Measurements from ENCODE around the gene ZNF74. TPM values are rescaled to one million over a fixed set of nuclear protein-coding genes. Genes with fewer than 3 reads are reported as not detected.
"Not testable (repeated sequence)": the region's sequence is repeated elsewhere in the genome, so short reads cannot be mapped to it uniquely, and the experiment has no call there.

ZNF74 gene
- total RNA-seq, 4 donors from 2014 or later, result 9.8 to 15.0 (median 12.0) TPM

DNA sequence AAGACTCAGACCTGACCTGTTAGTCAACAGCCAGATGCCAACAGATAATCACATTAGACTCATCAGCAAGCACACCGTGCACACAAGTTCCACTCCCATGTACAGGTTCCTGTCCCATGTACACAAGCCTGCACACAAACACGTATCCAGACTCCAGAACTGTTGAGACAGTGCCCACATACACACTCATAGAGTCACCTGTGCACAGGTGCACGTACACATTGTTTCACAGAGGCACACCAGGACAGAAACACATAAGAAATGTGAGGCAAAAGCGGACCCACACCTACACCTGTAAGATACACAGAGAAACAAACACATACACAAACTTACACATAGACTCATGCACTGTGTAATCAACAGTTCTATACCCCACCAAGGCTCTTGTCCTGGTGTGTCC, 2.7 kb upstream of the ZNF74 start:
- 92 to 94% methylated on average over 4 of the region's 4 CpGs for WGBS, 2 donors
- Histone ChIP-seq H3K4me1 (peaks cover 11 to 24% of the 10 kb centered on the region in 2 donors), H3K9me3 (no peaks in the 10 kb centered on the region), H3K36me3 (no peaks in the 10 kb centered on the region), H3K4me3 (replicated peaks in 1 of 3) (no peak overlapping the region), H3K27ac (no peak overlapping the region), H3K27me3 (no peaks in the 10 kb centered on the region)
- TF ChIP-seq, protein P1, sequence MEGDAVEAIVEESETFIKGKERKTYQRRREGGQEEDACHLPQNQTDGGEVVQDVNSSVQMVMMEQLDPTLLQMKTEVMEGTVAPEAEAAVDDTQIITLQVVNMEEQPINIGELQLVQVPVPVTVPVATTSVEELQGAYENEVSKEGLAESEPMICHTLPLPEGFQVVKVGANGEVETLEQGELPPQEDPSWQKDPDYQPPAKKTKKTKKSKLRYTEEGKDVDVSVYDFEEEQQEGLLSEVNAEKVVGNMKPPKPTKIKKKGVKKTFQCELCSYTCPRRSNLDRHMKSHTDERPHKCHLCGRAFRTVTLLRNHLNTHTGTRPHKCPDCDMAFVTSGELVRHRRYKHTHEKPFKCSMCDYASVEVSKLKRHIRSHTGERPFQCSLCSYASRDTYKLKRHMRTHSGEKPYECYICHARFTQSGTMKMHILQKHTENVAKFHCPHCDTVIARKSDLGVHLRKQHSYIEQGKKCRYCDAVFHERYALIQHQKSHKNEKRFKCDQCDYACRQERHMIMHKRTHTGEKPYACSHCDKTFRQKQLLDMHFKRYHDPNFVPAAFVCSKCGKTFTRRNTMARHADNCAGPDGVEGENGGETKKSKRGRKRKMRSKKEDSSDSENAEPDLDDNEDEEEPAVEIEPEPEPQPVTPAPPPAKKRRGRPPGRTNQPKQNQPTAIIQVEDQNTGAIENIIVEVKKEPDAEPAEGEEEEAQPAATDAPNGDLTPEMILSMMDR (IDR thresholded peaks at IDR 0.05), result no peak
- TF ChIP-seq POLR2A (IDR thresholded peaks at IDR 0.05), result no peak
- intact Hi-C loops (cut with DNase I), result no loop called here
- DNase-seq, result no peak

DNA sequence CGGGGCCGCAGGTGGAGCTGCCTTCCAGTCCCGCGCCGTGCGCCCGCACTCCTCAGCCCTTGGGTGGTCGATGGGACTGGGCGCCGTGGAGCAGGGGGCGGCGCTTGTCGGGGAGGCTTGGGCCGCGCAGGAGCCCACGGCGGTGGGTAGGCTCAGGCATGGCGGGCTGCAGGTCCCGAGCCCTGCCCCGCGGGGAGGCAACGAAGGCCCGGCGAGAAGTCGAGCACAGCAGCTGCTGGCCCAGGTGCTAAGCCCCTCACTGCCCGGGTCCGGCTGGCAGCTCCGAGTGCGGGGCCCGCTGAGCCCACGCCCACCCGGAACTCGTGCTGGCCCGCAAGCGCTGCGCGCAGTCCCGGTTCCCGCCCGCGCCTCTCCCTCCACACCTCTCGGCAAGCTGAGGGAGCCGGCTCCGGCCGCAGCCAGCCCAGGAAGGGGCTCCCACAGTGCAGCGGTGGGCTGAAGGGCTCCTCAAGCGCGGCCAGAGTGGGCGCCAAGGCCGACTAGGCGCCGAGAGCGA, 1.5 kb upstream of the ZNF74 start:
- H3K36me3 ChIP-seq; DNase-seq; H3K27me3 ChIP-seq; H3K4me3 ChIP-seq (replicated peaks in 1 of 3); H3K27ac ChIP-seq; H3K9me3 ChIP-seq; intact Hi-C loops (cut with DNase I): not testable (repeated sequence)
- peaks cover 11 to 24% of the 10 kb centered on the region in 2 donors for H3K4me1 ChIP-seq
- WGBS, 2 donors, result 96 to 97% methylated on average over 25 to 52 of the region's 53 CpGs

DNA sequence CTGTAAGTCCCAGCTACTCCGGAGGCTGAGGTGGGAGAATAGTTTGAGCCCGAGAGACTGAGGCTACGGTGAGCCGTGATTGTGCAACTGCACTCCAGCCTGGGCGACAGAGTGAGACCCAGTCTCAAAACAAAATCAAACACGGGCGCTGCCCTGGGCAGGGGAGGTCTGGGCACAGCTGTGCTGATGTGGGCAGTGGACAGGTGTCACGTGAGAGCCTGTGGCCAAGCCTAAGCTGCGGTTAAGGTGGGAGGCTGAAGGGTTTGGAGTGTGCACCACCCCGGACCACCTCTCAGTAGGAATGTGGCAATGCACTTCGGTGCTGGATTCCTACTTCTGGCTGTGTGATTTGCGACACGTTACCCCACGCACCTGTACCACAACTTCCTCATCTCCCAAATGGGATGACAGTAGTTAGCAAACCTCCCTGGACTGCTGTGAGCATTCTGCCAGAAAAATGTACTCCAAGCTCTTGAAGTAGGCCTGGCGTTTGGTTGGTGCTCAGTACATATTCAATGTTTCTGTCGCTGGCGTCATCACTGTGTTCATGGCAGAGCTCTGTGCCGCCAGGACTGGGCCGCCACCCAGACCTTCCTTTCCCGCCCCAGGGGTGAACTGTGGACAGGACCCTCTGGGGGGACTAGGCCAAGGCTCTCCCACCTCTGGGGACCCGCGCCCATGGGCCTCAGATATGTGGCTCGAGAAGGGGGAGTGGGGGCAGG, 807 bp upstream of the ZNF74 start:
- H3K36me3 ChIP-seq, result no peaks in the 10 kb centered on the region
- intact Hi-C loops (cut with DNase I), result no loop called here
- no peaks in the 10 kb centered on the region for H3K27me3 ChIP-seq
- H3K4me1 ChIP-seq, result peaks cover 11 to 24% of the 10 kb centered on the region in 2 donors
- H3K27ac ChIP-seq, result peak overlapping the region; percentile 39 to 74 (median 44)
- no peaks in the 10 kb centered on the region for H3K9me3 ChIP-seq
- DNase-seq, result no peak
- peak overlapping the region in 2 of 3 donors; percentile 51 to 57 for H3K4me3 ChIP-seq (replicated peaks in 1 of 3)
- TF ChIP-seq, protein P1 (IDR thresholded peaks at IDR 0.05), result no peak
- no peak for TF ChIP-seq POLR2A (IDR thresholded peaks at IDR 0.05)
- WGBS, 2 donors, result 93 to 95% methylated on average over 22 to 23 of the region's 23 CpGs

DNA sequence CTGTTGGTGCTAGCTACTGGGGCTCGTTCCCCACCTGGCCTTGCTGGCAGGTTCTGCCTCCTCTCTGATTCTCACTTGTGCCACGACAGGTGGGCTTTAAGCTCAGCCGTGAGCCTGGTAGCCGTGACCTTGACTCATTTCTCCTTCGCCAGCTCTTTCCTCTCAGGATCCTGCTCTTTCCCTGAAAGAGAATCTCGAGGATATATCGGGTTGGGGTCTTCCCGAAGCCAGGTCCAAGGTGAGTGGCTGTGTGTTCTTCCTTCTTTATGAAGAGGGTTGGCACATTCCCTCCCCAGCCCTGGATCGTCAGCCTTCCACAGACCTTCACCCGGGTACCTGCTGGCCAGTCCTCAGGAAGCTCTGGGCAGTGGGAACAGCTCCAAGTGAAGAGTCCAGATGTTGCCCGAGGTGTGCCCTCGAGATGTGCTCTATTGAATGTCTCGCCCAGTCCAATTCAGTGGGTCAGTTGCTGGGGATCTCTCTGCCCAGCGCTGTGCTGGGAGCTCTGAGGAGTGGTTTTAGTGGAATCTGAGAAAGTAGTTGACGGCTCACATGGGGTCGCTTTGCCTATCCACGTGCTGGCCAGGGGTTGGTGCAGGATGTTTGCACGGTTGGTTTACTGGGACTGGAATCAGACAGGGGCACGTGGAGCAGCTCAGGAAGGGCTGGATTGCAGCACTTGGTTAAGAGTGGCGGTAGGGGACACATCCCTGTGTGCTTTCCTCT, 1.4 kb downstream of the ZNF74 start:
- no peaks in the 10 kb centered on the region for H3K9me3 ChIP-seq
- WGBS, 2 donors, result 69 to 70% methylated on average over 20 of the region's 20 CpGs
- TF ChIP-seq POLR2A (IDR thresholded peaks at IDR 0.05), result no peak
- TF ChIP-seq, protein P1 (IDR thresholded peaks at IDR 0.05), result no peak
- no peaks in the 10 kb centered on the region for H3K36me3 ChIP-seq
- H3K4me1 ChIP-seq, result peaks cover 11 to 29% of the 10 kb centered on the region in 2 donors
- intact Hi-C loops (cut with DNase I), result no loop called here
- H3K4me3 ChIP-seq (replicated peaks in 1 of 3), result no peak overlapping the region
- H3K27me3 ChIP-seq, result no peaks in the 10 kb centered on the region
- DNase-seq, result peak; percentile 41 to 47
- H3K27ac ChIP-seq, result no peak overlapping the region

DNA sequence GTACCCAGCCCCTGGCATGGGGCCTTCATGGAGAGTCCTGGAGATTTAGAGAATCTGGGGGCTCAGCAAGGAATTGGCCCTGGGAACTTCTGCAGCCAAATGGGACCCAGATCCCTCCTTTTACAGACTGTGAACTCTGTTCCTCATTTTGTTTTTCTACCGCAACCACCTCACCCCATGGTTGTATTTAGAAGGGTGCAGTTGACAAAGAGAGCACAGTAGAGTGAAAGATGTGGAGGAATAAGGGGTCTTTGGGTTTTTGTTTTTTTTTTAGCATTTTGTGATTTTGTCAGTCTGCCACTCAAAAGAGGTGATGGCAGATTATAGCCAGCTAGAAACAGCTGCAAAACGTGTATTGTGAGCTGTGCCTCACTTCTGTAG, 1.9 kb downstream of the ZNF74 start:
- TF ChIP-seq POLR2A (IDR thresholded peaks at IDR 0.05), result no peak
- TF ChIP-seq, protein P1 (IDR thresholded peaks at IDR 0.05), result no peak
- Histone ChIP-seq H3K36me3 (no peaks in the 10 kb centered on the region), H3K4me1 (peaks cover 11 to 35% of the 10 kb centered on the region in 2 donors), H3K27ac (no peak overlapping the region), H3K4me3 (replicated peaks in 1 of 3) (no peak overlapping the region), H3K27me3 (no peaks in the 10 kb centered on the region), H3K9me3 (no peaks in the 10 kb centered on the region)
- intact Hi-C loops (cut with DNase I), result no loop called here
- DNase-seq, result no peak
- WGBS, 2 donors, result 65 to 73% methylated on average over 2 of the region's 2 CpGs
